Kidney (tissue), 14 donors: Measurements from ENCODE around the gene PNPLA7. TPM values are rescaled to one million over a fixed set of nuclear protein-coding genes. Genes with fewer than 3 reads are reported as not detected.

Experiments used
- DNase-seq, 5 donors: peaks; one replicate each; pipeline ENCODE4 v3.0.0-alpha.2; 2013 to 2020
- FAIRE-seq: peaks from 2 replicates; lab custom pipeline; 2012; peaks lifted over from hg19 to GRCh38; lab: Jason Lieb, UNC
- H3K27ac ChIP-seq, 2 donors: one replicate each; pipeline ENCODE4 v1.7.0; 2013; ENCODE audit warnings: low read depth in 2 of 2, low read length in 2 of 2, inconsistent platforms in 1 of 2
- H3K27me3 ChIP-seq: one replicate; pipeline ENCODE4 v1.7.1; 2013; ENCODE audit warnings: low read length, inconsistent platforms; ENCODE audit not compliant: control insufficient read depth, insufficient read depth
- H3K36me3 ChIP-seq, 3 donors: one replicate each; pipeline versions ENCODE4 v1.7.0 to v1.7.1; 2013; ENCODE audit warnings: low read length in 3 of 3, control low read depth in 1 of 3, inconsistent platforms in 1 of 3; ENCODE audit not compliant: insufficient read depth in 3 of 3, control insufficient read depth in 2 of 3
- H3K4me1 ChIP-seq, 3 donors: one replicate each; pipeline versions ENCODE4 v1.7.0 to v1.7.1; 2013; ENCODE audit warnings: low read length in 3 of 3, inconsistent platforms in 1 of 3, low read depth in 1 of 3; ENCODE audit not compliant: control insufficient read depth in 2 of 3, insufficient read depth in 2 of 3
- H3K4me3 ChIP-seq, 3 donors: one replicate each; pipeline versions ENCODE4 v1.7.0 to v1.8.1; 2013; ENCODE audit warnings: low read length in 3 of 3, control low read depth in 1 of 3, inconsistent platforms in 1 of 3
- H3K9ac ChIP-seq, 3 donors: one replicate each; pipeline versions ENCODE4 v1.7.0 to v1.7.1; 2013; ENCODE audit warnings: low read length in 3 of 3, control low read depth in 1 of 3, inconsistent platforms in 1 of 3
- H3K9me3 ChIP-seq, 3 donors: one replicate each; pipeline versions ENCODE4 v1.7.0 to v1.7.1; 2013; ENCODE audit warnings: low read length in 3 of 3, control low read depth in 1 of 3, inconsistent platforms in 1 of 3; ENCODE audit not compliant: control insufficient read depth in 2 of 3, insufficient read depth in 1 of 3
- intact Hi-C: fragments of 100-400 bp; cut with DNase I; formaldehyde crosslinking; loops from one replicate; pipeline ENCODE4 v1.11.1; 2022
- polyA plus RNA-seq: library from polyadenylated mRNA; stranded (reverse); fragments of 350-450 nt; fragmentation: Illumina TruSeq; extraction: RNeasy Lipid Tissue Mini Kit (QIAGEN cat#74804); gene quantifications from one replicate; pipeline ENCODE4 v1.2.3, GENCODE V29; 2014; ENCODE audit warnings: low read depth, low replicate concordance; ENCODE audit not compliant: insufficient read depth
- total RNA-seq: library from RNA; stranded (reverse); fragmentation: NEBNext Ultra II Directional; extraction: Animal tissue kit (Norgen Biotek cat#: 25700); gene quantifications from one replicate; pipeline ENCODE4 v1.2.1, GENCODE V29; 2021
- TF ChIP-seq, protein P1 (sequence below): IDR thresholded peaks from 3 replicates; pipeline ENCODE4 v1.5.1; 2012; ENCODE audit warnings: mild to moderate bottlenecking, moderate library complexity, borderline replicate concordance; ENCODE audit not compliant: insufficient read depth; ENCODE audit errors: extremely low read depth
- donor health status: control.
- donor health status: control.
- donor health status: control.
- donor health status: control.
- donor health status: control.
- donor health status: DM: yes; HTN: yes; CAD: no.
- donor health status: Normal renal cell carcinoma (clear cell type).

PNPLA7 gene
- total and polyA plus RNA-seq, 2 donors from 2014 or later: 2.1 to 9.6 TPM

DNA sequence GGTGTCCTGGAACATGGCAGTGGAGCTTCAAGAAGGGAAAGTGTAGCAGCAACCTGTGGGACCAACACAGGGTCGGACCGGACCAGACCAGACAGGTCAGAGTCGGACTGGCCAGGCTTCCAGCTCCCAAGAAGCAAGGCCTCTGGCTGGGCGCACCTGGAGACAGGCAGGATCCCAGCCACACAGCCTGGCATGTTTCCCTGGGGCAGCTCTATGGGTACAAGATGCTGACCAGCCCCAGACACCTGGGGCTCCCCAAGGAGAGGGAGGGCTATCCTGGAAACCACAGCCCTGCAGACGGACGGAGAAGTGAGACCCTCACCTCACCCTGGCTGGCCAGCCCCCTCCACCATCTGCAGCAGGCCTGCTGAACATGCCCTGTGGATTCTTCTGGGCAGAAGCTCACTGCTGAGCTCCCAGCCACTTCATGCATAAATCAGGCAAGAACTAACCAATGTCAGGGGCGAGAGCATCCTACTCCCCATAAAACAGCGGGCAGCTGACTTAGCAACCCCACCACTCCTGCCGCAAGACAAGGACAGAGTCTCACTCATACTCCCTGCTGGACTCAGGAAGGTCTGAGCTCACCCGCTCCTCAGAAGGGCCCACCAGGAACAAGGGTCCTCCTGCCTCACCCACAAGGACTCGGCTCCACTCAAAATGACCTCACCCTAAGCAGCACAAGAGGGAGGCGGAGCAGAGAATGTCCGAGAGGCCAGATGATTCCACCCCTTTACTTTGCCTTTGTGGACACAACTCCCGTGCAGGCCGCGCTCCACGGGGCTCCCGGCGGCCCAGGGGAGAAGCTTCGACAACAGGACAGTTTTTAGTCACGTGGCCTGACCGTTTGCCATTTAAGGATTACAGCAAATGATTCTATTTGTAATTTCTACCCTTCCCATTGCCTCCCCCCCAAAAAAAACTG lies 31.4 kb upstream of the PNPLA7 start:
- peak overlapping the region in 1 of 3 donors; percentile 40 for H3K9ac ChIP-seq
- TF ChIP-seq, protein P1, sequence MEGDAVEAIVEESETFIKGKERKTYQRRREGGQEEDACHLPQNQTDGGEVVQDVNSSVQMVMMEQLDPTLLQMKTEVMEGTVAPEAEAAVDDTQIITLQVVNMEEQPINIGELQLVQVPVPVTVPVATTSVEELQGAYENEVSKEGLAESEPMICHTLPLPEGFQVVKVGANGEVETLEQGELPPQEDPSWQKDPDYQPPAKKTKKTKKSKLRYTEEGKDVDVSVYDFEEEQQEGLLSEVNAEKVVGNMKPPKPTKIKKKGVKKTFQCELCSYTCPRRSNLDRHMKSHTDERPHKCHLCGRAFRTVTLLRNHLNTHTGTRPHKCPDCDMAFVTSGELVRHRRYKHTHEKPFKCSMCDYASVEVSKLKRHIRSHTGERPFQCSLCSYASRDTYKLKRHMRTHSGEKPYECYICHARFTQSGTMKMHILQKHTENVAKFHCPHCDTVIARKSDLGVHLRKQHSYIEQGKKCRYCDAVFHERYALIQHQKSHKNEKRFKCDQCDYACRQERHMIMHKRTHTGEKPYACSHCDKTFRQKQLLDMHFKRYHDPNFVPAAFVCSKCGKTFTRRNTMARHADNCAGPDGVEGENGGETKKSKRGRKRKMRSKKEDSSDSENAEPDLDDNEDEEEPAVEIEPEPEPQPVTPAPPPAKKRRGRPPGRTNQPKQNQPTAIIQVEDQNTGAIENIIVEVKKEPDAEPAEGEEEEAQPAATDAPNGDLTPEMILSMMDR: no peak
- DNase-seq (peak in 1 of 5 donors; percentile 77), FAIRE-seq (no peak)
- intact Hi-C loops: no loop called here
- no peak overlapping the region for H3K27ac ChIP-seq
- H3K27me3 ChIP-seq: no peaks in the 10 kb centered on the region
- peaks cover 0 to 13% (median 4%) of the 10 kb centered on the region in 3 donors for H3K4me1 ChIP-seq
- no peaks in the 10 kb centered on the region for H3K9me3 ChIP-seq
- H3K36me3 ChIP-seq: peaks cover 0 to 9% (median 3%) of the 10 kb centered on the region in 3 donors
- H3K4me3 ChIP-seq: no peak overlapping the region

DNA sequence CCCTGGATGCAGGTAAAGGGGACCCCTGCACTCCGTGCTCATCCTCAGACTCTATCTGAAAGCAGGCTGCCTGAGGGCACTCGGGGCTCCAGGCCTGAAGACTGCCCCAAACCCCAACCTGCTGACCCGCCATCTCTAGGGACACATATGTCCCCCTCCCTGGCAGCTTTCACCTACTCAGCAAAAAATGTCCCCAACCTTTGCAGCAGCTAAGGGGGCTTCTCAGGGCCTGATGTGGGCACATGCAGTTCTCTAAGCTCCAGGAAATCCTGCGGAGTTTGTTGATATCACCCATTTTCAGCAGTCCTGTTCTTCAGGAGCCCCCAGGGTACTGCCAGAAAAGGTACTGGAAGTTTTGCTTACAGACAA lies 30.7 kb upstream of the PNPLA7 start:
- H3K27me3 ChIP-seq: no peaks in the 10 kb centered on the region
- H3K4me1 ChIP-seq: peaks cover 0 to 13% (median 4%) of the 10 kb centered on the region in 3 donors
- no peaks in the 10 kb centered on the region for H3K9me3 ChIP-seq
- H3K4me3 ChIP-seq: no peak overlapping the region
- H3K36me3 ChIP-seq: peaks cover 0 to 11% (median 5%) of the 10 kb centered on the region in 3 donors
- intact Hi-C loops: no loop called here
- FAIRE-seq (no peak), DNase-seq (no peak)
- TF ChIP-seq, protein P1: no peak
- H3K27ac ChIP-seq: no peak overlapping the region
- H3K9ac ChIP-seq: peak overlapping the region in 1 of 3 donors; percentile 40

DNA sequence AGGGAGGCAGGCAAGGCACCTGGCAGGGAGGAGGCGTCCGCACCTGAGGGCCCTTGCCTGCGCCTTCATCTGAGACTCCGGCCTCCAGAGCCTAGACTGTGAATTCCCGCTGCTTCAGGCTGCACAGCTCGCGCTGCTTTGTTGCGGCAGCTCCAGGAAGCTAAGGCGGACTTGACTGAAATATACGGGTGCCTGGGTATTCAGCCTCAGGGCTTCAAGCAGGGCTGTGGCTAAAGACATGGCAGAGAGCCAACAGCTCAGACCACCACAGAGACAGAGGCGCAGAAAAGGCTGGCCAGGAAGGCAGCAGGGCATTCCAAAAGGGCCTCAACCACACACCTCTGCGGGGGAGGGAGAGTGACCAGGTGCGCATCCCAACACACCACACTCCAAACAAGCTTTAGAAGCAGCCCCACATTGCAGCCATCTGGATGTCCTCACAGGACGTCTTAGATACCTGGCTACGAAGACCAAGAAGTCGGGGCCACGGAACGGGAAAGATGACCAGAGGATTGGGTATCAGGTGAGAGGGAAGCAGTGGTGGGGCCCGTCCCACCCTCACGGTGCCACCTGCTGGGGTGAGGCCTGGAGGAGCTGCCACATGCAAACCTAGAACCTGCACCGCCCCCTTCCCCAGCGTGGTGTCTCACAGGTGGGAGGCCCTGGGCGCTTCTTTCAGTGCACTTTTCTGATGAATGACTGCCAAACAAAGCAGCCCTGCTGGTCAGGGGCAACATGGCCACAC lies 30.2 kb upstream of the PNPLA7 start:
- Histone ChIP-seq H3K36me3 (peaks cover 3 to 17% (median 9%) of the 10 kb centered on the region in 3 donors), H3K27ac (no peak overlapping the region), H3K9ac (peak overlapping the region in 1 of 3 donors; percentile 40), H3K27me3 (no peaks in the 10 kb centered on the region), H3K4me1 (peaks cover 0 to 13% (median 4%) of the 10 kb centered on the region in 3 donors), H3K9me3 (no peaks in the 10 kb centered on the region), H3K4me3 (no peak overlapping the region)
- FAIRE-seq: no peak
- TF ChIP-seq, protein P1: no peak
- intact Hi-C loops: no loop called here
- DNase-seq: no peak
